Body of pancreas (tissue), 4 donors: ENCODE results near the gene HYKK. TPM values are rescaled to one million over a fixed set of nuclear protein-coding genes. Genes with fewer than 3 reads are reported as not detected.

Source experiments
- ATAC-seq: fragments of 150-250 bp; one replicate; pipeline ENCODE4 v1.9.1; 2016
- DNase-seq, 4 donors: peaks; one replicate each; pipeline ENCODE4 v3.0.0-alpha.2; 2019
- H3K27ac ChIP-seq, 4 donors: fragments of 200-600 bp; sonication (generic); 1 replicate in 3 of 4; 2 replicates in 1 of 4; pipeline versions ENCODE4 v1.5.1 to v1.6.1; 2016 to 2019; ENCODE audit warnings: mild to moderate bottlenecking in 1 of 4, mixed read lengths in 1 of 4, moderate library complexity in 1 of 4
- H3K27me3 ChIP-seq, 2 donors: fragments of 200-600 bp; sonication (generic); one replicate each; pipeline ENCODE4 v1.6.0; 2016; ENCODE audit warnings: mild to moderate bottlenecking in 1 of 2
- H3K36me3 ChIP-seq, 2 donors: fragments of 200-600 bp; sonication (generic); replicated peaks in 1 of 2; 2 replicates each; pipeline ENCODE4 v1.5.1; 2016; ENCODE audit warnings: low read depth in 2 of 2; ENCODE audit not compliant: insufficient read depth in 1 of 2
- H3K4me1 ChIP-seq: fragments of 200-600 bp; sonication (generic); one replicate; pipeline ENCODE4 v1.6.0; 2016
- H3K4me3 ChIP-seq, 2 donors: fragments of 200-600 bp; sonication (generic); 1 replicate in 1 of 2; 2 replicates in 1 of 2; pipeline ENCODE4 v1.5.1; 2016 to 2019
- H3K9me3 ChIP-seq, 3 donors: fragments of 200-600 bp; sonication (generic); 1 replicate in 2 of 3; 2 replicates in 1 of 3; pipeline ENCODE4 v1.5.1; 2016
- CTCF ChIP-seq, 7 experiments: fragments of 450-650 bp in 4 of 7; fragments of 200-600 bp in 3 of 7; sonication (generic) in 3 of 7; IDR thresholded peaks; one replicate each; pipeline ENCODE4 v1.5.1; 2016 to 2019; ENCODE audit warnings: antibody characterized with exemption in 7 of 7
- POLR2A ChIP-seq, 3 donors: fragments of 450-650 bp; IDR thresholded peaks; one replicate each; pipeline ENCODE4 v1.6.1; 2016; ENCODE audit warnings: antibody characterized with exemption in 3 of 3, mild to moderate bottlenecking in 2 of 3
- WGBS, 2 donors: methylation state at CpG; one replicate each; pipeline ENCODE4 v1.1.5; 2017; 5-methylcytosine and 5-hydroxymethylcytosine counted together
- intact Hi-C: fragments of 100-400 bp; cut with DNase I; formaldehyde crosslinking; loops from one replicate; pipeline ENCODE4 v1.15.1; 2023
- total RNA-seq, 2 donors: library from RNA; depleted of rRNA; stranded (reverse); fragments of >200 nt; gene quantifications; one replicate each; pipeline ENCODE4 v1.1.0, GENCODE V29; 2016

The HYKK gene
- total RNA-seq, 2 donors from 2014 or later = 2.6 to 8.3 TPM

- ATAC-seq (no peak), DNase-seq (no peak)
- TF ChIP-seq POLR2A (IDR thresholded peaks at IDR 0.05) (no peak), CTCF (IDR thresholded peaks at IDR 0.05) (no peak)
- Histone ChIP-seq H3K4me3 (no peak overlapping the region), H3K27me3 (no peaks in the 10 kb centered on the region), H3K9me3 (no peaks in the 10 kb centered on the region), H3K27ac (no peak overlapping the region), H3K4me1 (no peaks in the 10 kb centered on the region), H3K36me3 (no peaks in the 10 kb centered on the region)
- WGBS, 2 donors = 77 to 93% methylated on average over 1 of the region's 1 CpG
- intact Hi-C loops = no loop called here
Observed at GRCh38 chr15:78574944-78575343, 67.6 kb downstream of the HYKK start.

Other genes starting within 250 kb of the HYKK start
- 1 to 10 TPM; 5.9 to 8.0 TPM for gene DNAJA4, start 243.0 kb upstream of the HYKK start, total RNA-seq
- 10 to 100 TPM; 30.3 to 31.4 TPM for gene SKIC8, start 208.0 kb upstream of the HYKK start, total RNA-seq
- gene CRABP1, start 167.2 kb upstream of the HYKK start, total RNA-seq = 1 to 10 TPM in 1 of 2 donors, not detected in 1; 1.6 TPM
- 10 to 100 TPM; 16.2 to 31.9 TPM for gene IREB2, start 69.4 kb upstream of the HYKK start, total RNA-seq
- 10 to 100 TPM; 33.6 to 51.6 TPM for gene PSMA4, start 32.9 kb downstream of the HYKK start, total RNA-seq
- gene CHRNA5, start 57.9 kb downstream of the HYKK start, total RNA-seq = 1 to 10 TPM in 1 of 2 donors, not detected in 1; 1.6 TPM
- under 1 TPM in 1 of 2 donors, not detected in 1; 0.52 TPM for gene CHRNA3, start 113.4 kb downstream of the HYKK start, total RNA-seq
- not detected for gene CHRNB4, start 133.6 kb downstream of the HYKK start, total RNA-seq